SU-DHL-6 (cell line): ENCODE data around the gene NUDT7.

Source experiments
- H2AFZ ChIP-seq: fragments of 200-600 bp; sonication (generic); 2 replicates; pipeline ENCODE4 v1.6.1; 2014; ENCODE audit warnings: low read depth, mild to moderate bottlenecking, moderate library complexity, mixed read lengths, antibody characterized with exemption, low read length; ENCODE audit not compliant: severe bottlenecking
- H3F3A ChIP-seq: fragments of 200-600 bp; shearing (Covaris generic); 2 replicates; pipeline ENCODE4 v1.6.0; 2016; ENCODE audit warnings: antibody characterized with exemption, mild to moderate bottlenecking; ENCODE audit not compliant: insufficient read depth
- H3K27ac ChIP-seq: fragments of 200-600 bp; sonication (generic); 2 replicates; pipeline ENCODE4 v1.5.1; 2016; ENCODE audit warnings: low read depth, mild to moderate bottlenecking, low read length, moderate library complexity, mixed read lengths
- H3K27me3 ChIP-seq: fragments of 200-600 bp; sonication (generic), shearing (Covaris generic); 2 replicates; pipeline ENCODE4 v1.6.0; 2014; ENCODE audit warnings: mild to moderate bottlenecking, low read length
- H3K36me3 ChIP-seq: fragments of 200-600 bp; sonication (generic); 2 replicates; pipeline ENCODE4 v1.6.1; 2014; ENCODE audit warnings: mild to moderate bottlenecking, low read length, mixed read lengths
- H3K4me2 ChIP-seq: fragments of 300-600, 200-600 bp; shearing (Covaris generic), sonication (generic); 2 replicates; pipeline ENCODE4 v1.6.0; 2014; ENCODE audit warnings: low read length, low read depth, mild to moderate bottlenecking; ENCODE audit not compliant: poor library complexity, severe bottlenecking
- H3K4me3 ChIP-seq: fragments of 200-600 bp; sonication (generic); 2 replicates; pipeline ENCODE4 v1.5.1; 2014; ENCODE audit warnings: antibody characterized with exemption, low read length, mild to moderate bottlenecking, mixed read lengths; ENCODE audit not compliant: insufficient read depth, poor library complexity, severe bottlenecking
- H3K79me2 ChIP-seq: fragments of 200-600 bp; sonication (generic); 2 replicates; pipeline ENCODE4 v1.6.1; 2014; ENCODE audit warnings: mild to moderate bottlenecking, low read length, moderate library complexity; ENCODE audit not compliant: insufficient read depth
- H3K9ac ChIP-seq: fragments of 200-600 bp; sonication (generic); 2 replicates; pipeline ENCODE4 v1.7.0; 2014; ENCODE audit warnings: mild to moderate bottlenecking, low read length
- H3K9me2 ChIP-seq: fragments of 200-600 bp; sonication (generic); replicated peaks from 2 replicates; pipeline ENCODE4 v1.6.1; 2014; ENCODE audit warnings: low read length; ENCODE audit not compliant: insufficient read depth
- H3K9me3 ChIP-seq: fragments of 200-600 bp; sonication (generic); 2 replicates; pipeline ENCODE4 v1.6.1; 2014; ENCODE audit warnings: low read length, mixed read lengths; ENCODE audit not compliant: insufficient read depth
- H4K20me1 ChIP-seq: fragments of 200-600 bp; sonication (generic); 2 replicates; pipeline ENCODE4 v1.6.1; 2014; ENCODE audit warnings: low read depth, mild to moderate bottlenecking, antibody characterized with exemption, low read length, moderate library complexity, mixed read lengths
- CTCF ChIP-seq: fragments of 200-600 bp; sonication (generic); IDR thresholded peaks from one replicate; pipeline ENCODE4 v1.5.1; 2017; ENCODE audit warnings: antibody characterized with exemption, mild to moderate bottlenecking, low read length, moderate library complexity; ENCODE audit not compliant: insufficient read depth, poor library complexity, severe bottlenecking
- EZH2phosphoT487 ChIP-seq: fragments of 200-600 bp; sonication (generic), shearing (Covaris generic); conservative IDR thresholded peaks from 2 replicates; pipeline ENCODE4 v1.6.1; 2018; ENCODE audit warnings: mild to moderate bottlenecking, antibody characterized with exemption, low read length, moderate library complexity, mixed read lengths

The NUDT7 gene

GRCh38 chr16:77684181-77684526, 38.2 kb upstream of the NUDT7 start:
- Histone ChIP-seq H3K27me3 (no peaks in the 10 kb centered on the region), H3K79me2 (no peaks in the 10 kb centered on the region), H3K4me3 (no peak overlapping the region), H3K9me2 (no peaks in the 10 kb centered on the region), H3K36me3 (no peaks in the 10 kb centered on the region), H3K27ac (no peak overlapping the region), H3K4me2 (no peak overlapping the region), H3K9me3 (no peaks in the 10 kb centered on the region), H3K9ac (no peak overlapping the region), H2AFZ (no peak overlapping the region), H4K20me1 (no peaks in the 10 kb centered on the region), H3F3A (no peaks in the 10 kb centered on the region)
- TF ChIP-seq EZH2phosphoT487 (no peak), CTCF (no peak)

- Histone ChIP-seq H3K9me2 (no peaks in the 10 kb centered on the region), H3K4me2 (no peak overlapping the region), H3K9ac (no peak overlapping the region), H2AFZ (no peak overlapping the region), H3K36me3 (no peaks in the 10 kb centered on the region), H3K9me3 (no peaks in the 10 kb centered on the region), H4K20me1 (no peaks in the 10 kb centered on the region), H3K27me3 (no peaks in the 10 kb centered on the region), H3F3A (no peaks in the 10 kb centered on the region), H3K79me2 (no peaks in the 10 kb centered on the region), H3K27ac (no peak overlapping the region), H3K4me3 (no peak overlapping the region)
- TF ChIP-seq EZH2phosphoT487 (no peak), CTCF (no peak)
Measured at GRCh38 chr16:77686385-77686784, 35.9 kb upstream of the NUDT7 start.

- Histone ChIP-seq H3K36me3 (no peaks in the 10 kb centered on the region), H3K4me3 (no peak overlapping the region), H3K9me2 (no peaks in the 10 kb centered on the region), H3F3A (no peaks in the 10 kb centered on the region), H3K9me3 (no peaks in the 10 kb centered on the region), H4K20me1 (no peaks in the 10 kb centered on the region), H3K9ac (no peak overlapping the region), H3K27ac (no peak overlapping the region), H3K4me2 (no peak overlapping the region), H2AFZ (no peak overlapping the region), H3K79me2 (no peaks in the 10 kb centered on the region), H3K27me3 (no peaks in the 10 kb centered on the region)
- TF ChIP-seq CTCF (no peak), EZH2phosphoT487 (no peak)
Measured at GRCh38 chr16:77689971-77690370, 32.3 kb upstream of the NUDT7 start.

- Histone ChIP-seq H3K79me2 (no peaks in the 10 kb centered on the region), H3K4me3 (no peak overlapping the region), H2AFZ (no peak overlapping the region), H3F3A (no peaks in the 10 kb centered on the region), H3K9ac (no peak overlapping the region), H3K36me3 (no peaks in the 10 kb centered on the region), H3K9me2 (no peaks in the 10 kb centered on the region), H3K27me3 (no peaks in the 10 kb centered on the region), H3K27ac (no peak overlapping the region), H3K4me2 (no peak overlapping the region), H4K20me1 (no peaks in the 10 kb centered on the region), H3K9me3 (no peaks in the 10 kb centered on the region)
- no peak for TF ChIP-seq CTCF
- no peak for TF ChIP-seq EZH2phosphoT487
Measured at GRCh38 chr16:77690416-77690815, 31.9 kb upstream of the NUDT7 start.
